NCI-H2196 (cell line): ENCODE measurements around the gene NHLRC1.
"Not testable (repeated sequence)": the region's sequence is repeated elsewhere in the genome, so short reads cannot be mapped to it uniquely, and the experiment has no call there.

Source experiments
- DNase-seq: peaks from one replicate; lab custom pipeline; 2025; ENCODE audit not compliant: unreplicated experiment; lab: John Stamatoyannopoulos, UW

The NHLRC1 gene

GRCh38 chr6:18122128-18123093 is at the start of gene NHLRC1:
TSS of gene NHLRC1 (minus strand) at chr6:18122677. CDS start at chr6:18122606, 71 bp downstream.
- peak; percentile 92 for DNase-seq

GRCh38 chr6:18171871-18172270 is 49.4 kb upstream of the NHLRC1 start:
- no peak for DNase-seq

- no peak for DNase-seq
These were observed 45.8 kb upstream of the NHLRC1 start for GRCh38 chr6:18168264-18168663.

DNA sequence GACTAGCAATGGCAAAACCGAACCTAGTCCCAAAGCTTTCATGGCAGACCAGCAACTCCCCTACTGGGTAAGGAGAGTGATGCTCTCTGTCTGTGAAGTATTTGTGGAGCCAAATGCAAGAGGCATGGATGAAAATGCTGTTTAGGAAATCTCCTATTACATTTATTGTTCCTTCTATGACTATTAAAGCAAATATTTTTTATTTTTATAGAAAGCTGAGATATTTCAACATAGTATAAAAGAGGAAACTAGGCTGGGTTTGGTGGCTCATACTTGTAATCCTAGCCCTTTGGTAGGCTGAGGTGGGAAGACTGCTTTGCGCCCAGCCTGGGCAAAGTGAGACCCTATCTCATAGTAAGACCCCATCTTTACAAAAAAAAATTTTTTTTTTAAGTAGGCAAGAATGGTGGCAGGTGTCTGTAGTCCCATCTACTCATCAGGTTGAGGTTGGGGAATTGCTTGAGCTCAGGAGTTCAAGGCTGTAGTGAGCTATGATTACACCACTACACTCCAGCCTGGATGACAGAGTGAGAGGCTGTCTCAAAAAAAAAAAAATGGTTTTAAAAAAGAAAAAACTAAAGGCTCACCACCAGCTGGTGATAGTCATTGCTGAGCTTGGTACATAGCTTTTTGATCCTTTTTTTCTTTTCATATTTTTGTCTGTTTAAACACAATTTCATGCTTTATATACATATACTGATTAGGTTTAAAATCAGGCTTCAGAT is 44.0 kb upstream of the NHLRC1 start:
- DNase-seq: no peak

GRCh38 chr6:18165751-18166150 is 43.3 kb upstream of the NHLRC1 start:
- DNase-seq: no peak

DNA sequence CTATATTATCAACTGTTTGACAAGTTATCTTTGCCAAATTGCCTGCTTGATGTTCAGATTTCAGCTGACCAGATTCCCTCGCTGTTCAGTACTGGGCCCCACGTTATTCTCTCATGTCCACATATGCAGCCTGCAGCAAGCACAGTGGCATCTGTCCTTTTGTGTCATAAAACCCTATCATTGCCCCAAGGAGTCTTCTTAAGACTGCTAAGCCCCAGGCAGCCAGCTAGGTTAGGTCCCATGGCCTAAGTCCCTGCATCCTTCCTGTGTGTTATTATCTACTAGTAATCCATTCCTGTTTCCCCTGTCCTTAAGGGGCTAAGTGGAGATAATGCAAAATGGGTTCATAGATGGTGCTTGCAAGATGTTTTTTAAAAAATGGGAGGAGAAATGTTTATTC is 39.9 kb upstream of the NHLRC1 start:
- DNase-seq: no peak

DNA sequence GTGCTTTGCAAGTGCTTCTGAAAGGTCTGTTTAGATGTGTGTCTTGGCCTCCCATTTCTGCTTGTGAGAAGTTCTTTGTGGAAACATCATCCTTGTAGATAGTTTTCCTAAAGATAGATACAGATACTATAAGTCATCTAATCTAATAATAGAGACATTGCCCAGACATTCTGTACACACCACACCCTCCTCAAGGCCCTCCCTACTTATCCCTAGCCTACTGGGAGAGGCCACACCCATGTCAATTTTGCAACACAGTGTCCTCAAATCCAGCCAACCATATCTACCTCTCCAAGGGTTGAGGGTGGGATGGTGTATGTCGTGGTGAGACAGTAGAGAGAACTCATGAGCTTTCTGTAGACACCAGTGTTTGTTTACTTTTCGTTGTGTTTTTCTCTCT is 39.0 kb upstream of the NHLRC1 start:
- no peak for DNase-seq

DNA sequence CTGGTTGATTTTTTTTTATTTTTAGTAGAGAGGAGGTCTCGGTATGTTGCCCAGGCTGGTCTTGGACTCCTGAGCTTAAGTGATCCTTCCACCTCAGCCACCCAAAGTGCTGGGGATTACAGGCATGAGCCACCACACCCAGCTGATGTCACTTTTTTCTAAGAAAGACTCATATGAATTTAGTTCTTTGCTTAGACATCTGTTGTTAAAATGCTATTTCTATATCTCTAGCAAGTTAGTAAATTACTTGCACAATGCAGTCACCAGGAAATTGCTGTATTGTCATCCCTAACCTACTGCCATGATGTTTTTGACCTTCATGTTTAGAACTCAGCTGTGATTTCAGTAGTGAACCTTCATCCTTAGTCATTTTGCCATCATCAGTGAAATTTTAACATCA is 38.4 kb upstream of the NHLRC1 start:
- no peak for DNase-seq

DNA sequence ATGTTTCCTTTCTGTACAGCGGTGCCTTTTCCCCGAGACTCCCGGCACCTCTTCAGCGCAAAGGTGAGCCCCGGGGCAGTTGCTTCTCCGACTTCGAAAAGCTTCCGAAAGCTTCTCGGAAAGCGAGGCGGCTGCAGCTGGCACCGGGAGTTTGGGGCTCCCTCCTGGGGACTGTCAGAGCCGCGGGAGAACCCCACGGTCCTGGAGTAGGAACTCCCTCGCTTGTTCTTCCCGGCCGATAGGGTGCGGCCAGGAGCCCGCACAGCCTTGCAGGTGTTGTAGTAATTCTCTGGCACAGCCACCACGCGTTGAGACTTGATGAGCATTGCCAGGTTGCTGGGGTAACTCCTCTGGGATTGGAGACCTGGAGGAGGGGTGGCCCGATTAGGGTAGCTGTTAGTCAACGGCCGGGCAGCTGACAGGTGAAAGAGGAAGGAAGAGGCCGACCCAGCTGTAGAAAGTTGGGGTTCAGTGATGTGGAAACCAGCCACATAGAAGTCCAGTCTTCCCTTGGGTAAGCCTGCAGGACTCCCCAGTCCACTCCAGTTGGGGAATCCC is 33.5 kb upstream of the NHLRC1 start:
- DNase-seq: peak; percentile 82

DNA sequence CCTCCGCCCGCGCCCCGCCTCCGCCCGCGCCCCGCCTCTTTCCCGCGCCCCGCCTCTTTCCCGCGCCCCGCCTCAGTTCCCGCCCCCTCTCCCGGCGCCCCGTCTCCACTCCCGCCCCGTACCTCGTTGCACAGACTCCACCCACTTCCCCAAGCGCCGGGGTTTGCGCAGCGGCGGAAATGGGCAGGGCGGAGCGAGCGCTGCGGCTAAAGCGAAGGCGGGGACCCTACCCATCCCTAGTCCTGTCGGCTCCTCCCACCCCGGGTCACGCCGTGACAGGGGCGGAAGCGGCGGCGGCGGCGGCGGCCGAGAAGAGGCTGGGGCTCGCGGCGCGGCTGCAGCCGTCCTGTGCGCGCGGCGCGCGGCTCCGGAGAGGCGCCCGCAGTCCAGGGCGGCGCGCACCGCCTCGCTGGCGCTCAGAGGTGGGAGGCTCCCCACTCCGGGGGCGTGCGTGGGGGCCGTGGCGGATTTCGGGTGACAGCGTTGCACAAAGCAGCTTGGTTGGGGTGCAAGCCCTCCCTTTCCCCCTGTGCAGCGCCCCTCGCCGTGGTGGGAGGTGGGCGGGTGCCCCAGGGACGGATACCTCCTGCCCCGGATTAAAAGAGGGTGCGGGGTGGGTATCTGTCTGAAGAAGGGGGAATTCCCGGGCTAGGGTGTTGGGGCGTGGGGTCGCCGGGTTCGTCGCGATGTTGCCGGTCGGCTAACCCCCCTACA is 32.8 kb upstream of the NHLRC1 start, which contains the start of gene KDM1B:
Gene KDM1B (plus strand): TSS at position 273 of the 714 bp plus-strand sequence. CDS start 4,474 bp downstream, outside the sequence.
- peak; percentile 98 for DNase-seq

- DNase-seq: no peak
These were observed 32.2 kb upstream of the NHLRC1 start, which contains the start of gene TPMT for GRCh38 chr6:18154507-18155149. TSS of gene TPMT (minus strand) at chr6:18155077. CDS start at chr6:18149127, 5,950 bp downstream.

- no peak for DNase-seq
These were observed 30.8 kb upstream of the NHLRC1 start for GRCh38 chr6:18153311-18153703.

DNA sequence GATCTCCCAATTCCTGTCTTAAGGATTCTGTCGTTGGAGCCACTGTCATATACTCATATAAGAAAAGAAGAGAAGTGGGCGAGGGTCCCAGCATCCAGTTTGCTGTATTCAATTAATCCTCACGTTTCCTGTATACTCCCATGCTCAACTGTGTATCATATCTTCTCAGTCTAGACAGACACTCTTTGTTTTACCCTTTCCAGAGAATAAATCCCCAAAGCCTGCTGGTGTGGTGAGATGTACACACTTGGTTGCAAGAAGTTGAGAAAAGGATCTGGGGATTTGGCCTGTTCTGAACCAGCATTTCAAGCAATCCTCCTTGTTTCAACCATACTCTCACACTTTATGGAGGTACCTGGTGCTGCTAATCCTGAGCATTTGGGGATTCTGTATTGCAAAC is 29.3 kb upstream of the NHLRC1 start:
- DNase-seq: no peak

DNA sequence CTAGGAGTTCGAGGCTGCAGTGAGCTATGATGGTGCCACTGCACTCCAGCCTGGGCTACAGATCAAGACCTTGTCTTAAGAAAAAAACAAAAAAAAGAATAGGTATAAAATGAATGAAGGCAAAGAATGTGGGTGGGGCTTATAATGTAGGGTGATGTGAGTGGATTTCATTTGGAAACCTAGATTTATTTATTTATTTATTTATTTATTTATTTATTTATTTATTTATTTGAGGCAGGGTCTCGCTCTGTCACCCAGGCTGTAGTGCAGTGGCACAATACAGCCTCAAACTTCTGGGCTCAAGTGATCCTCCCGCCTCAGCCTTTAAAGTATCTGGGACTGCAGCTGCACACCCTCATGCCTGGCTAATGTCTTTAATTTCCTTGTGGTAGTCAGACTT is 28.9 kb upstream of the NHLRC1 start:
- DNase-seq: not testable (repeated sequence)

DNA sequence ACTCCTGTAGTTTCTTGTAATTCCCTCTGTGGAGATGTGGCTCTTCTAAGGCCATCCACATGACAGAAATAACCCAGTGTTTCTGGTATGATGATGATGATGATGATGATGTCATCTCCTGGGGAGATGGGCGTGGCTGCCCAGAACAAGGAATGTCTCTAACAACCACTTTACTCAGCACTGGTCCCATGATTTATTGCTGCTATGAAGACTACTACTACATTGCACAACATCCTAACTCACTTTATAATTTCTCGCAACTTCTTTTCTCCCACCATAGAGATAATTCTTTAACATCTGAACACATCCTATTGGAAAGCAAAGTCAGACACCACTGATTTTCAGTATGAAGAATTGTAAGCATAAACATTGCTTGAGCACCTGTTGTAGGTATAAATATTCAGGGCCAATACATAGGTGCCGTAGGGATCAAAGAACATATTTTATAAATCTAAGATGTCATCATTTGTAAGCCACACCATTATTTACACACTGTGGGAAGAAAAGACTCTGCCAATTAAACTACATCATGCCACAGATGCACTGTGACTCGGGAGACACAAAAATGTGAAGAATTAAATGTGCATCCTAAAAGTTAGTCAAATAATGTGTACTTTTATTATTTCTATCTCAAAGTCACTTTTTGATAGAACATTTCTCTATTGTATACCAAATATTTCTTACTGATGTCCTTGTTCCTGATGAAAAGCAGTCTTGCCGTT is 26.0 kb upstream of the NHLRC1 start:
- no peak for DNase-seq

DNA sequence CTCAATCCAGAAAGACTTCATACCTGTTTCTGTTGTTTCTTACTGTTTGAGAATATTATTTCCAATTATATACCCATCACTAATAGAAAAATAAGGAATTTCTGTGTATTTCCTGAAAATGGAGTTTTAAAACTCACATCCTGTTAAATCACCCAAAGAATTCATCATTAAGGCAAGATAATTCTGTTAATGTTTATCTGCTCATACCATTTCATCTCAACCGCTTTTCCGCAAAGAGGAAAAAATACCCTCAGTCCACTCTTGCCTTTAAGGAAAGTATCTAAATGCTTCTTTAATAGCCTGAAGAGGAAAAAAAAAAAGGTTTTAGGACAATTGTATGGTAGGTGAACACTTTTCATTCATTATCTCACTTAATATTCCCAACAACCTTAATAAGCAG is 25.1 kb upstream of the NHLRC1 start:
- no peak for DNase-seq

DNA sequence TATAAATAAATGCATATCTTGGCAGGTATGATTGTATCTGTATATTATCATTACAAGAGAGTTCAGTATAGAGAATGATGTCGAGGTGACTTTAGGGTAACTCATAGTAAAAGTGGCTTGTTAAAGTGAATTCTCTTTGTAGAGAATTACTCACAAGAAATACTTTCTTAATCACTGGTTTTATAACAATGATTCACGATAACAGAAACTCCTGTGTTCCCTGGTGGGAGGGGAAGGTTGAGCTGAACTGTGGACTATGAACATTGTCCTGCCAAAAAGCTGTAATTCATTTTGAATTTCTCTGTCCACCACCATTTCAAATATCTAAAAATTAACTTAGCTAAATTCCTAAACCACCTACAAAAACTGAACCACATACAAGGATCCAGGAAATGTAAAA is 24.7 kb upstream of the NHLRC1 start:
- DNase-seq: no peak

DNA sequence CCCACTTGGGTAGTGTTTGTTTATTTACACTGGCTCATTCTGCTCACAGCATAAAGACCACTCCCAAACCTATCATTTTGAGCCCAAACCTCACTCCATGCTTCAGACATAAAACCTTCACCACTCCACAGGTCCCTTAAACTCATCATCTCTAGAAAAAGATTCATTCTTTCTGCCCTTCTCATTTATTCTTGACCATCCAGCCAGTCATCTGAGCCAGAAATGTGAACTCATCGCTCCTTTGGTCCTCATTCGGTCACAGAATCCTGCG is 20.0 kb upstream of the NHLRC1 start:
- DNase-seq: no peak

- DNase-seq: peak; percentile 78
These were observed 19.5 kb upstream of the NHLRC1 start for GRCh38 chr6:18141805-18142590.
